Measurements from ENCODE around the gene SLC9A6. TPM values are rescaled to one million over a fixed set of nuclear protein-coding genes. Genes with fewer than 3 reads are reported as not detected.
"Not testable (repeated sequence)": the region's sequence is repeated elsewhere in the genome, so short reads cannot be mapped to it uniquely, and the experiment has no call there.

The SLC9A6 gene
- polyA plus RNA-seq, 1 donor = 17.7 TPM

GRCh38 chrX:136061696-136062095 lies 76.5 kb downstream of the SLC9A6 start:
- no peak for DNase-seq

GRCh38 chrX:136063340-136064079 lies 78.3 kb downstream of the SLC9A6 start:
- DNase-seq = no peak

GRCh38 chrX:136064661-136065043 lies 79.4 kb downstream of the SLC9A6 start:
- no peak for DNase-seq

GRCh38 chrX:136065044-136065671 lies 79.9 kb downstream of the SLC9A6 start:
- DNase-seq = no peak

- DNase-seq = no peak
Observed at GRCh38 chrX:136067097-136067496, 81.9 kb downstream of the SLC9A6 start.

- no peak for DNase-seq
Observed at GRCh38 chrX:136067966-136068365, 82.7 kb downstream of the SLC9A6 start.

- no peak for DNase-seq
Observed at GRCh38 chrX:136076942-136077341, 91.7 kb downstream of the SLC9A6 start.

- DNase-seq = no peak
Observed at GRCh38 chrX:136080766-136081165, 95.5 kb downstream of the SLC9A6 start.

- DNase-seq = no peak
Observed at GRCh38 chrX:136086521-136086920, 101.3 kb downstream of the SLC9A6 start.

- not testable (repeated sequence) for DNase-seq
Observed at GRCh38 chrX:136091898-136092297, 106.7 kb downstream of the SLC9A6 start.

- DNase-seq = no peak
Observed at GRCh38 chrX:136094962-136095361, 109.7 kb downstream of the SLC9A6 start.

Other genes with a start within 250 kb of the SLC9A6 start
- gene CT45A3, start 217.2 kb upstream of the SLC9A6 start, polyA plus RNA-seq (ENCODE audit: insufficient read length) = not detected
- gene CT45A5, start 199.9 kb upstream of the SLC9A6 start, polyA plus RNA-seq (ENCODE audit: insufficient read length) = not detected
- not detected for gene CT45A6, start 182.6 kb upstream of the SLC9A6 start, polyA plus RNA-seq (ENCODE audit: insufficient read length)
- not detected for gene CT45A2, start 165.4 kb upstream of the SLC9A6 start, polyA plus RNA-seq (ENCODE audit: insufficient read length)
- not detected for gene CT45A7, start 148.2 kb upstream of the SLC9A6 start, polyA plus RNA-seq (ENCODE audit: insufficient read length)
- gene CT45A8, start 130.9 kb upstream of the SLC9A6 start, polyA plus RNA-seq (ENCODE audit: insufficient read length) = not detected
- gene CT45A9, start 113.6 kb upstream of the SLC9A6 start, polyA plus RNA-seq (ENCODE audit: insufficient read length) = not detected
- not detected for gene CT45A10, start 92.0 kb upstream of the SLC9A6 start, polyA plus RNA-seq (ENCODE audit: insufficient read length)
- not detected for gene SAGE1, start 91.7 kb upstream of the SLC9A6 start, polyA plus RNA-seq (ENCODE audit: insufficient read length)
- 30.7 TPM for gene MMGT1, start 11.4 kb upstream of the SLC9A6 start, polyA plus RNA-seq (ENCODE audit: insufficient read length)
- 56.9 TPM for gene FHL1, start 162.1 kb downstream of the SLC9A6 start, polyA plus RNA-seq (ENCODE audit: insufficient read length)